Keratinocyte (primary cell): ENCODE measurements around the gene KANSL1. TPM values are rescaled to one million over a fixed set of nuclear protein-coding genes. Genes with fewer than 3 reads are reported as not detected.

Experiments used
- DNase-seq: peaks from one replicate; pipeline ENCODE4 v3.0.0-alpha.2; 2011; ENCODE audit warnings: low read depth, missing footprints, low spot score
- FAIRE-seq: peaks from 2 replicates; lab custom pipeline; 2011; peaks lifted over from hg19 to GRCh38; lab: Jason Lieb, UNC
- H2AFZ ChIP-seq: 2 replicates; pipeline ENCODE4 v1.6.0; 2012; ENCODE audit warnings: low read length, control low read depth, inconsistent platforms; ENCODE audit not compliant: control insufficient read depth
- H3K27ac ChIP-seq: 2 replicates; pipeline ENCODE4 v1.5.1; 2011; ENCODE audit warnings: low read length; ENCODE audit not compliant: control insufficient read depth, insufficient read depth
- H3K27me3 ChIP-seq: 3 replicates; pipeline ENCODE4 v1.6.0; 2011; ENCODE audit warnings: low read length; ENCODE audit not compliant: control insufficient read depth, insufficient read depth; ENCODE audit errors: extremely low read depth
- H3K36me3 ChIP-seq, 2 experiments: 2 replicates in 1 of 2; 3 replicates in 1 of 2; pipeline ENCODE4 v1.5.1; 2011; ENCODE audit warnings: low read length in 2 of 2, mild to moderate bottlenecking in 1 of 2; ENCODE audit not compliant: control insufficient read depth in 2 of 2, insufficient read depth in 2 of 2; ENCODE audit errors: extremely low read depth in 1 of 2
- H3K4me1 ChIP-seq: 3 replicates; pipeline ENCODE4 v1.5.1; 2011; ENCODE audit warnings: low read length; ENCODE audit not compliant: control insufficient read depth, insufficient read depth; ENCODE audit errors: extremely low read depth
- H3K4me2 ChIP-seq: 3 replicates; pipeline ENCODE4 v1.6.0; 2011; ENCODE audit warnings: low read depth, low read length; ENCODE audit not compliant: control insufficient read depth, insufficient read depth; ENCODE audit errors: extremely low read depth
- H3K4me3 ChIP-seq, 3 experiments: fragments of 200-600 bp in 1 of 3; sonication (generic) in 1 of 3; 2 replicates in 2 of 3; 3 replicates in 1 of 3; pipeline ENCODE4 v1.5.1; 2011 to 2016; ENCODE audit warnings: low read length in 3 of 3, mild to moderate bottlenecking in 3 of 3, control low read depth in 2 of 3, inconsistent platforms in 1 of 3, low read depth in 1 of 3, mixed read lengths in 1 of 3, mixed run types in 1 of 3, moderate library complexity in 1 of 3; ENCODE audit not compliant: control insufficient read depth in 2 of 3, insufficient read depth in 2 of 3; ENCODE audit errors: extremely low read depth in 1 of 3
- H3K79me2 ChIP-seq: 2 replicates; pipeline ENCODE4 v1.6.0; 2012; ENCODE audit warnings: low read length; ENCODE audit not compliant: control insufficient read depth, insufficient read depth
- H3K9ac ChIP-seq: 3 replicates; pipeline ENCODE4 v1.6.0; 2011; ENCODE audit warnings: low read length; ENCODE audit not compliant: control insufficient read depth, insufficient read depth; ENCODE audit errors: extremely low read depth
- H3K9me1 ChIP-seq: 3 replicates; pipeline ENCODE4 v1.6.0; 2011; ENCODE audit warnings: low read length; ENCODE audit not compliant: control insufficient read depth, insufficient read depth; ENCODE audit errors: extremely low read depth
- H3K9me3 ChIP-seq: 2 replicates; pipeline ENCODE4 v1.5.1; 2012; ENCODE audit warnings: low read depth, low read length; ENCODE audit not compliant: control insufficient read depth
- H4K20me1 ChIP-seq: 3 replicates; pipeline ENCODE4 v1.6.0; 2011; ENCODE audit warnings: low read length; ENCODE audit not compliant: control insufficient read depth, insufficient read depth; ENCODE audit errors: extremely low read depth
- CTCF ChIP-seq, 3 experiments: IDR thresholded peaks in 1 of 3; conservative IDR thresholded peaks in 1 of 3; optimal IDR thresholded peaks in 1 of 3; 2 replicates in 2 of 3; 3 replicates in 1 of 3; pipeline versions ENCODE3 to v1.5.1; 2011; ENCODE audit warnings: low read length in 3 of 3, mild to moderate bottlenecking in 3 of 3, moderate library complexity in 2 of 3, control low read depth in 1 of 3, inconsistent platforms in 1 of 3; ENCODE audit not compliant: insufficient read depth in 2 of 3; ENCODE audit errors: extremely low read depth in 1 of 3
- EZH2 ChIP-seq: IDR thresholded peaks from one replicate; pipeline ENCODE4 v1.6.1; 2012; ENCODE audit warnings: inconsistent platforms, mild to moderate bottlenecking, low read length, moderate library complexity
- dilution Hi-C: fragments of 300-500 bp; cut with MboI; formaldehyde crosslinking; loops from one replicate; pipeline ENCODE4 v1.7.0; 2020; ENCODE audit warnings: low sequenced_read_pairs; ENCODE audit not compliant: extremely low pct_ligation_motif_present
- polyA plus RNA-seq, 5 experiments: library from polyadenylated mRNA; depleted of rRNA in 3 of 5; stranded (reverse) in 3 of 5; stranded (forward) in 1 of 5; unstranded in 1 of 5; fragments of >200 nt; gene quantifications; 1 replicate in 1 of 5; 2 replicates in 3 of 5; 3 replicates in 1 of 5; pipeline versions ENCODE4 v1.2.1 to v1.2.3, GENCODE V29; 2011 to 2012; ENCODE audit warnings: missing spikeins in 2 of 5, low read depth in 1 of 5, low replicate concordance in 1 of 5

KANSL1 gene
- polyA plus RNA-seq, 1 donor (not counting 4 experiments of a cell fraction or from before 2014, with no cell fraction given): 17.6 TPM

- DNase-seq (no peak), FAIRE-seq (no peak)
- Histone ChIP-seq H3K9me3 (no peaks in the 10 kb centered on the region), H3K27me3 (no peaks in the 10 kb centered on the region), H3K4me2 (no peak overlapping the region), H3K9me1 (peaks cover 2% of the 10 kb centered on the region), H2AFZ (no peak overlapping the region), H3K9ac (no peak overlapping the region), H3K4me1 (peaks cover 9% of the 10 kb centered on the region), H3K79me2 (peaks cover 62% of the 10 kb centered on the region), H3K27ac (no peak overlapping the region), H3K4me3 (no peak overlapping the region), H3K36me3 (peaks cover 4 to 5% of the 10 kb centered on the region in 2 experiments), H4K20me1 (peaks cover 7% of the 10 kb centered on the region)
- dilution Hi-C loops: no loop called here
- no peak for TF ChIP-seq CTCF (optimal IDR thresholded peaks at IDR 0.05 in 1 of 3, IDR thresholded peaks at IDR 0.05 in 1 of 3, conservative IDR thresholded peaks at IDR 0.05 in 1 of 3; ENCODE audit: extremely low read depth in 1 of 3, insufficient read depth in 2 of 3, low read length in 3 of 3)
- TF ChIP-seq EZH2: no peak
Measured at GRCh38 chr17:46097497-46097896, 95.7 kb downstream of the KANSL1 start.

GRCh38 chr17:46092991-46093390 lies 100.2 kb downstream of the KANSL1 start:
- H4K20me1 ChIP-seq: peaks cover under 1% of the 10 kb centered on the region
- dilution Hi-C loops: no loop called here

More at GRCh38 chr17:46092991-46093390, 100.2 kb downstream of the KANSL1 start:
- no peaks in the 10 kb centered on the region for H3K9me3 ChIP-seq
- H3K4me1 ChIP-seq: no peaks in the 10 kb centered on the region
- no peak for TF ChIP-seq CTCF (optimal IDR thresholded peaks at IDR 0.05 in 1 of 3, IDR thresholded peaks at IDR 0.05 in 1 of 3, conservative IDR thresholded peaks at IDR 0.05 in 1 of 3; ENCODE audit: extremely low read depth in 1 of 3, insufficient read depth in 2 of 3, low read length in 3 of 3)
- TF ChIP-seq EZH2: no peak
- H3K27ac ChIP-seq: no peak overlapping the region
- peaks cover 49% of the 10 kb centered on the region for H3K79me2 ChIP-seq
- DNase-seq (no peak), FAIRE-seq (no peak)
- H3K9ac ChIP-seq: no peak overlapping the region
- H3K36me3 ChIP-seq: peaks cover 7 to 8% of the 10 kb centered on the region in 2 experiments
- H3K27me3 ChIP-seq: no peaks in the 10 kb centered on the region
- H2AFZ ChIP-seq: no peak overlapping the region
- no peak overlapping the region for H3K4me3 ChIP-seq
- H3K9me1 ChIP-seq: no peaks in the 10 kb centered on the region
- no peak overlapping the region for H3K4me2 ChIP-seq
